K562 (cell line): ENCODE measurements around the gene SUSD3. TPM values are rescaled to one million over a fixed set of nuclear protein-coding genes. Genes with fewer than 3 reads are reported as not detected.

ENCODE experiments used
- ATAC-seq: fragments of 200-7000 bp; cut with Tn5 transposase; 3 replicates; pipeline ENCODE4 v1.9.1; 2020; ENCODE audit warnings: moderate library complexity
- BruUV-seq: library from RNA; stranded (reverse); fragments of 400-500 nt; replicated peaks from 2 replicates; lab custom pipeline; 2021; lab: Mats Ljungman, UMichigan
- CTCF ChIA-PET: fragments of 300-600 bp; formaldehyde crosslinking; extraction: SDS; loops from one replicate; lab custom pipeline; 2021; ENCODE audit warnings: low intra/inter-chr PET ratio; lab: Yijun Ruan, JAX
- POLR2A ChIA-PET: fragments of 300-600, 350-650 bp; sonication (Branson Sonifier 250); formaldehyde crosslinking; extraction: SDS; loops from one replicate; lab custom pipeline; 2021; ENCODE audit warnings: antibody characterized with exemption, inconsistent platforms; lab: Yijun Ruan, JAX
- DNase-seq, 4 experiments: peaks; one replicate each; pipeline versions ENCODE4 v3.0.0 to v3.0.0-alpha.2; 2011 to 2018; ENCODE audit warnings: low spot score in 3 of 4, mixed read lengths in 3 of 4; ENCODE audit errors: extremely low read depth in 1 of 4
- FAIRE-seq: peaks from 2 replicates; lab custom pipeline; 2011; peaks lifted over from hg19 to GRCh38; lab: Jason Lieb, UNC
- H2AFZ ChIP-seq: 2 replicates; pipeline ENCODE4 v1.6.0; 2011; ENCODE audit warnings: low read depth, low read length, control low read depth, inconsistent platforms
- H3K27ac ChIP-seq: fragments of 200-600 bp; 3 replicates; pipeline ENCODE4 v1.8.0; 2011; ENCODE audit warnings: low read depth, mild to moderate bottlenecking, control low read depth, inconsistent platforms, low read length, moderate library complexity, mixed read lengths; ENCODE audit errors: extremely low read depth
- H3K27me3 ChIP-seq, 2 experiments: fragments of 300-600 bp in 1 of 2; 2 replicates in 1 of 2; 3 replicates in 1 of 2; pipeline versions ENCODE4 v1.6.0 to v1.8.0; 2011; ENCODE audit warnings: inconsistent platforms in 2 of 2, low read length in 2 of 2, mild to moderate bottlenecking in 1 of 2, mixed read lengths in 1 of 2, moderate library complexity in 1 of 2; ENCODE audit not compliant: control insufficient read depth in 2 of 2, insufficient read depth in 2 of 2
- H3K36me3 ChIP-seq: fragments of 300-600 bp; 3 replicates; pipeline ENCODE4 v1.8.0; 2011; ENCODE audit warnings: mild to moderate bottlenecking, low read length, inconsistent platforms; ENCODE audit not compliant: control insufficient read depth, insufficient read depth
- H3K4me1 ChIP-seq, 2 experiments: fragments of 200-600 bp in 1 of 2; replicated peaks in 1 of 2; 2 replicates in 1 of 2; 3 replicates in 1 of 2; pipeline versions ENCODE4 v1.5.1 to v1.8.0; 2011; ENCODE audit warnings: inconsistent platforms in 2 of 2, low read length in 2 of 2, mild to moderate bottlenecking in 1 of 2, mixed read lengths in 1 of 2, moderate library complexity in 1 of 2; ENCODE audit not compliant: control insufficient read depth in 2 of 2, insufficient read depth in 2 of 2
- H3K4me2 ChIP-seq: 2 replicates; pipeline ENCODE4 v1.6.1; 2011; ENCODE audit warnings: low read length, control low read depth, inconsistent platforms, mixed read lengths; ENCODE audit not compliant: insufficient read depth
- H3K4me3 ChIP-seq: fragments of 200-600 bp; sonication (generic), shearing (Covaris generic); 2 replicates; pipeline ENCODE4 v1.5.1; 2016; ENCODE audit warnings: control low read depth, inconsistent platforms
- H3K79me2 ChIP-seq: fragments of 200-600 bp; 3 replicates; pipeline ENCODE4 v1.8.0; 2011; ENCODE audit warnings: low read length, inconsistent platforms; ENCODE audit not compliant: control insufficient read depth, insufficient read depth
- H3K9ac ChIP-seq, 2 experiments: 2 replicates each; pipeline versions ENCODE4 v1.6.0 to v1.6.1; 2011; ENCODE audit warnings: low read depth in 2 of 2, low read length in 2 of 2, control low read depth in 1 of 2, inconsistent platforms in 1 of 2, mild to moderate bottlenecking in 1 of 2, mixed read lengths in 1 of 2; ENCODE audit not compliant: insufficient read depth in 1 of 2
- H3K9me1 ChIP-seq: one replicate; pipeline ENCODE4 v1.6.0; 2011; ENCODE audit warnings: inconsistent platforms, mild to moderate bottlenecking, low read length, moderate library complexity; ENCODE audit not compliant: control insufficient read depth, insufficient read depth
- H3K9me3 ChIP-seq: replicated peaks from 2 replicates; pipeline ENCODE4 v1.5.1; 2011; ENCODE audit warnings: low read depth, low read length, inconsistent platforms; ENCODE audit not compliant: control insufficient read depth, insufficient read depth
- H4K20me1 ChIP-seq: replicated peaks from 2 replicates; pipeline ENCODE4 v1.6.1; 2011; ENCODE audit warnings: low read length, inconsistent platforms, mixed read lengths; ENCODE audit not compliant: control insufficient read depth, insufficient read depth
- EP400 ChIP-seq: fragments of 450-650 bp; IDR thresholded peaks from 2 replicates; pipeline ENCODE4 v1.6.1; 2017; ENCODE audit warnings: antibody characterized with exemption, mild to moderate bottlenecking, moderate library complexity
- EWSR1 ChIP-seq: fragments of 450-650 bp; IDR thresholded peaks from 2 replicates; pipeline ENCODE4 v1.6.1; 2018; ENCODE audit warnings: borderline replicate concordance, mild to moderate bottlenecking, low read depth, moderate library complexity; ENCODE audit not compliant: partially characterized antibody
- FOXM1 ChIP-seq, 2 experiments: fragments of 450-650 bp in 1 of 2; sonication (generic) in 1 of 2; formaldehyde crosslinking in 1 of 2; IDR thresholded peaks; 2 replicates each; pipeline versions ENCODE4 v1.6.1 to v1.9.0; 2017 to 2022; ENCODE audit warnings: low read depth in 2 of 2, mild to moderate bottlenecking in 2 of 2, missing genetic modification reagents in 1 of 2, moderate library complexity in 1 of 2
- HIVEP1 ChIP-seq: fragments of 250-450 bp; sonication (Bioruptor Pico); IDR thresholded peaks from 2 replicates; pipeline ENCODE4 v1.4.0; 2020; ENCODE audit warnings: mild to moderate bottlenecking
- KLF13 ChIP-seq: fragments of 450-650 bp; IDR thresholded peaks from 2 replicates; pipeline ENCODE4 v1.6.1; 2016; ENCODE audit warnings: missing genetic modification characterization, low read depth, mild to moderate bottlenecking, missing compliant biosample characterization, moderate library complexity, borderline replicate concordance
- MAFF ChIP-seq: IDR thresholded peaks from 2 replicates; pipeline ENCODE4 v1.6.1; 2012; ENCODE audit warnings: low read length, improper control_type of control experiment
- MED1 ChIP-seq: sonication (generic); formaldehyde crosslinking; IDR thresholded peaks from 2 replicates; pipeline ENCODE4 v1.8.1; 2023; ENCODE audit warnings: missing genetic modification reagents, borderline replicate concordance
- PATZ1 ChIP-seq: fragments of 250-450 bp; sonication (Bioruptor Pico); IDR thresholded peaks from 2 replicates; pipeline ENCODE4 v1.5.0; 2020; ENCODE audit warnings: mild to moderate bottlenecking, borderline replicate concordance
- PHF21A ChIP-seq: fragments of 450-650 bp; IDR thresholded peaks from 2 replicates; pipeline ENCODE4 v1.6.1; 2017; ENCODE audit warnings: low read depth, borderline replicate concordance
- SAFB ChIP-seq: fragments of 200-400 bp; formaldehyde crosslinking; IDR thresholded peaks from 2 replicates; pipeline ENCODE4 v1.6.1; 2017; ENCODE audit warnings: low read depth, low read length, borderline replicate concordance
- SMAD3 ChIP-seq: fragments of 450-650 bp; formaldehyde crosslinking; conservative IDR thresholded peaks from 2 replicates; pipeline ENCODE4 v1.4.0; 2020; ENCODE audit warnings: mild to moderate bottlenecking
- TFAM ChIP-seq: fragments of 250-450 bp; sonication (Bioruptor Pico); conservative IDR thresholded peaks from 2 replicates; pipeline ENCODE4 v1.5.0; 2021; ENCODE audit warnings: mild to moderate bottlenecking, moderate library complexity
- ZNF584 ChIP-seq: fragments of 200-800 bp; sonication (Bioruptor generic); IDR thresholded peaks from 2 replicates; pipeline ENCODE4 v1.6.1; 2016; ENCODE audit warnings: low read depth, mild to moderate bottlenecking, missing genetic modification characterization, missing compliant biosample characterization
- ZNF780A ChIP-seq: fragments of 250-450 bp; sonication (Bioruptor Pico); IDR thresholded peaks from 2 replicates; pipeline ENCODE4 v1.5.0; 2021; ENCODE audit warnings: mild to moderate bottlenecking
- WGBS: fragments of 100-300 bp; shearing (Covaris generic); methylation state at CpG from one replicate; pipeline ENCODE4 v1.1.6; 2016; ENCODE audit warnings: low coverage, mixed read lengths; ENCODE audit not compliant: insufficient coverage; ENCODE audit errors: missing lambda C conversion rate; 5-methylcytosine and 5-hydroxymethylcytosine counted together
- in situ Hi-C: fragments of 300-500 bp; cut with MboI; formaldehyde crosslinking; loops from 4 replicates; pipeline ENCODE4 v1.15.0; 2018; ENCODE audit warnings: inconsistent platforms, mixed read lengths
- intact Hi-C: fragments of 100-400 bp; cut with micrococcal nuclease; formaldehyde crosslinking; loops from 2 replicates; pipeline ENCODE4 v1.14.2; 2022
- polyA plus RNA-seq, 8 experiments: library from polyadenylated mRNA; depleted of rRNA in 4 of 8; stranded (reverse) in 5 of 8; unstranded in 3 of 8; fragments of >200 nt; fragmentation: Nextera tagmentation in 2 of 8; fragmentation: Illumina TruSeq in 1 of 8; extraction: Ambion mirVana in 2 of 8; extraction: Trizol in 1 of 8; gene quantifications; 2 replicates each; pipeline versions ENCODE4 v1.2.1 to v1.2.3, GENCODE V29; 2011 to 2014; ENCODE audit warnings: inconsistent platforms in 1 of 8, missing spikeins in 1 of 8
- total RNA-seq, 7 experiments: library from RNA; depleted of rRNA in 6 of 7; stranded (reverse); fragments of >200 nt in 6 of 7; fragmentation: Illumina TruSeq in 2 of 7; extraction: Trizol in 2 of 7; gene quantifications; 2 replicates each; pipeline versions ENCODE4 v1.2.1 to v1.2.3, GENCODE V29; 2011 to 2021; ENCODE audit warnings: low replicate concordance in 1 of 7

The SUSD3 gene
- total and polyA plus RNA-seq, 9 of the 15 experiments (the other 6 are each of a cell fraction or from before 2014, with no cell fraction given), result 1.3 to 21.7 (median 11.4) TPM

- Histone ChIP-seq H3K79me2 (no peaks in the 10 kb centered on the region), H2AFZ (no peak overlapping the region), H3K9ac (no peak overlapping the region; a peak in 1 of 4 replicates), H3K4me1 (peaks cover 7 to 43% of the 10 kb centered on the region in 2 experiments; a peak in 3 of 5 replicates), H3K9me3 (no peaks in the 10 kb centered on the region), H3K9me1 (no peaks in the 10 kb centered on the region), H3K27me3 (peaks cover 0 to 14% of the 10 kb centered on the region in 2 experiments; a peak in 2 of 5 replicates), H3K27ac (no peak overlapping the region), H4K20me1 (no peaks in the 10 kb centered on the region), H3K4me3 (no peak overlapping the region), H3K36me3 (no peaks in the 10 kb centered on the region), H3K4me2 (no peak overlapping the region)
- FAIRE-seq (no peak), ATAC-seq (no peak), DNase-seq (no peak)
- in situ Hi-C loops, result no loop called here
- ChIA-PET POLR2A (interaction anchor here (0.6 kb wide), 1 partner anchor 14 kb away, joined by 3 read pairs; no protein-coding TSS in a partner anchor), CTCF (no interaction called here)
- intact Hi-C loops, result no loop called here
- no TSS peak for BruUV-seq
- 32% methylated on average over 6 of the region's 6 CpGs for WGBS
- TF ChIP-seq PHF21A (no peak), FOXM1 (IDR thresholded peaks at IDR 0.05; ENCODE audit: low read depth) (no peak), FOXM1 (CRISPR knock-in tag; IDR thresholded peaks at IDR 0.05; ENCODE audit: low read depth) (no peak), SMAD3 (CRISPR knock-in tag) (no peak), KLF13 (tag) (no peak), HIVEP1 (no peak), ZNF584 (CRISPR knock-in tag) (no peak), EP400 (no peak), PATZ1 (CRISPR knock-in tag) (no peak), ZNF780A (CRISPR knock-in tag) (no peak), MED1 (no peak), TFAM (CRISPR knock-in tag) (no peak), MAFF (no peak), SAFB (no peak), EWSR1 (no peak)
These were observed 19.0 kb upstream of the SUSD3 start for GRCh38 chr9:93039456-93039855.
